ENCODE data around the gene SHOX. TPM values are rescaled to one million over a fixed set of nuclear protein-coding genes. Genes with fewer than 3 reads are reported as not detected.
A peak's percentile ranks its signal among the peaks of the same experiment; 100 is the strongest.

SHOX gene
- total and polyA plus RNA-seq, 4 experiments from 2014 or later, result not detected

- CTCF ChIA-PET (ENCODE audit: partially characterized antibody), result no interaction called here
- Histone ChIP-seq H3K4me1 (ENCODE audit: insufficient read depth, low read length) (no peaks in the 10 kb centered on the region), H3K4me3 (ENCODE audit: low read length in 2 of 2) (no peak overlapping the region), H3K36me3 (ENCODE audit: insufficient read depth, low read length) (no peaks in the 10 kb centered on the region), H3K27me3 (ENCODE audit: insufficient read depth, low read length) (no peaks in the 10 kb centered on the region), H3K9me3 (ENCODE audit: control insufficient read depth in 1 of 2, low read length in 2 of 2) (no peaks in the 10 kb centered on the region), H3K27ac (ENCODE audit: low read depth, low read length) (no peak overlapping the region)
- Mint-ChIP-seq H3K27me3 (peaks cover 0 to 1% of the 10 kb centered on the region in 2 donors), H3K4me3 (no peak overlapping the region), H3K4me1 (no peaks in the 10 kb centered on the region), H3K27ac (no peak overlapping the region), H3K36me3 (no peaks in the 10 kb centered on the region), H3K9me3 (peaks cover 0 to 8% (median 1%) of the 10 kb centered on the region in 8 donors)
- POLR2A ChIA-PET (ENCODE audit: partially characterized antibody), result no interaction called here
- no peak for DNase-seq
- intact Hi-C loops (cut with micrococcal nuclease), result no loop called here
Observed at GRCh38 chrX:663841-664240, 33.2 kb downstream of the SHOX start.

GRCh38 chrX:666762-667720 is 36.5 kb downstream of the SHOX start:
- H3K27me3 ChIP-seq (ENCODE audit: insufficient read depth, low read length), result no peaks in the 10 kb centered on the region
- no peak overlapping the region for H3K27ac ChIP-seq (ENCODE audit: low read depth, low read length)
- no peaks in the 10 kb centered on the region for H3K9me3 ChIP-seq (ENCODE audit: control insufficient read depth in 1 of 2, low read length in 2 of 2)
- H3K9me3 Mint-ChIP-seq, result peaks cover 0 to 8% (median 3%) of the 10 kb centered on the region in 8 donors
- H3K27ac Mint-ChIP-seq, result no peak overlapping the region
- H3K4me1 Mint-ChIP-seq, result no peaks in the 10 kb centered on the region
- DNase-seq, result no peak
- no peaks in the 10 kb centered on the region for H3K4me1 ChIP-seq (ENCODE audit: insufficient read depth, low read length)
- H3K27me3 Mint-ChIP-seq, result peaks cover 1 to 3% of the 10 kb centered on the region in 2 donors
- intact Hi-C loops (cut with micrococcal nuclease), result no loop called here
- CTCF ChIA-PET (ENCODE audit: partially characterized antibody), result no interaction called here
- H3K36me3 ChIP-seq (ENCODE audit: insufficient read depth, low read length), result no peaks in the 10 kb centered on the region
- H3K4me3 ChIP-seq (ENCODE audit: low read length in 2 of 2), result no peak overlapping the region
- no peak overlapping the region for H3K4me3 Mint-ChIP-seq
- POLR2A ChIA-PET (ENCODE audit: partially characterized antibody), result no interaction called here
- H3K36me3 Mint-ChIP-seq, result no peaks in the 10 kb centered on the region

DNA sequence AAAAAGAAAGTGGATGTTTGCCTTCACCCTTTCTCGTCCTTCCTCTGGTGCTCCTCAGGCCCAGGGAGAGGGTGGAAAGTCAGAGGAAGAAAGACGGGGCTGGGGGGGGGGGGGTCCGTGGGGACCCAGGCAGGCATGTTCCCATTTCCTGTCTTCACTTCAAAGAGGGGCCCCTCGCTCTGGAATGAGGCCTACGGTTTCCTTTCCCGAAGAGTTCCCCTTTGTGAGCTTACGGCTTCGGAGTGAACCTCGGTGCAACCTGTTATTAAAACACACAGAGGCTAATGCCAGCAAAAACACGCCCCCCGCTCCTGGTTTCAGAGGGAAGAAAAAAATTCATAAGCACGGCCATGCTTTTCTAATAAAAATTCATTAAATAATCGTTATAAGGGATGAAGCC is 40.1 kb downstream of the SHOX start:
- intact Hi-C loops (cut with micrococcal nuclease), result no loop called here
- CTCF ChIA-PET (ENCODE audit: partially characterized antibody), result no interaction called here
- POLR2A ChIA-PET (ENCODE audit: partially characterized antibody), result no interaction called here
- Mint-ChIP-seq H3K27me3 (peaks cover 2 to 8% of the 10 kb centered on the region in 2 donors), H3K4me3 (no peak overlapping the region), H3K4me1 (no peaks in the 10 kb centered on the region), H3K9me3 (peaks cover 0 to 5% (median 4%) of the 10 kb centered on the region in 8 donors), H3K36me3 (no peaks in the 10 kb centered on the region), H3K27ac (peak overlapping the region in 1 of 7 donors; percentile 35)
- no peaks in the 10 kb centered on the region for H3K27me3 ChIP-seq (ENCODE audit: insufficient read depth, low read length)
- no peaks in the 10 kb centered on the region for H3K9me3 ChIP-seq (ENCODE audit: control insufficient read depth in 1 of 2, low read length in 2 of 2)
- no peak overlapping the region for H3K4me3 ChIP-seq (ENCODE audit: low read length in 2 of 2)
- H3K4me1 ChIP-seq (ENCODE audit: insufficient read depth, low read length), result no peaks in the 10 kb centered on the region
- no peaks in the 10 kb centered on the region for H3K36me3 ChIP-seq (ENCODE audit: insufficient read depth, low read length)
- H3K27ac ChIP-seq (ENCODE audit: low read depth, low read length), result no peak overlapping the region
- DNase-seq, result no peak

DNA sequence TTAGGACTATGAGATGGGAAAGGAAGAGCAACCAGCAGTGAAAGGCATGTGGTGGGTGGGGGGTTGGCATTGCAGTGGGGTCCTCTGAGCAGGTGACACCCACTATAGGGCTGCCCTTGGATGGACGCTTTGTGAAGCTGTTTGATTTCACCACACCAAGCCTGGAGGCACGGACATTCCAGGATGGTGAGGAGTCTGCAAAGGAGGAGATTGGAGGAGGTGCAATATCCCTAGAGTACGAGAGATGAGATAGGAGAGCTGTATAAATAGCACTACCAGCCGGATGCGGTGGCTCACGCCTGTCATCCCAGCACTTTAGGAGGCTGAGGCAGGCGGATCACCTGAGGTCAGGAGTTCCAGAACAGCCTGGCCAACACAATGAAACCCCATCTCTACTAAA is 42.3 kb downstream of the SHOX start:
- peaks cover 0 to 4% (median 2%) of the 10 kb centered on the region in 8 donors for H3K9me3 Mint-ChIP-seq
- H3K9me3 ChIP-seq (ENCODE audit: control insufficient read depth in 1 of 2, low read length in 2 of 2), result no peaks in the 10 kb centered on the region
- no peaks in the 10 kb centered on the region for H3K36me3 ChIP-seq (ENCODE audit: insufficient read depth, low read length)
- CTCF ChIA-PET (ENCODE audit: partially characterized antibody), result no interaction called here
- POLR2A ChIA-PET (ENCODE audit: partially characterized antibody), result no interaction called here
- H3K27ac Mint-ChIP-seq, result no peak overlapping the region
- H3K36me3 Mint-ChIP-seq, result no peaks in the 10 kb centered on the region
- no peak overlapping the region for H3K4me3 ChIP-seq (ENCODE audit: low read length in 2 of 2)
- H3K27me3 Mint-ChIP-seq, result peaks cover 4 to 8% of the 10 kb centered on the region in 2 donors
- intact Hi-C loops (cut with micrococcal nuclease), result no loop called here
- no peak overlapping the region for H3K27ac ChIP-seq (ENCODE audit: low read depth, low read length)
- H3K4me1 ChIP-seq (ENCODE audit: insufficient read depth, low read length), result no peaks in the 10 kb centered on the region
- no peaks in the 10 kb centered on the region for H3K27me3 ChIP-seq (ENCODE audit: insufficient read depth, low read length)
- H3K4me3 Mint-ChIP-seq, result no peak overlapping the region
- DNase-seq, result no peak
- no peaks in the 10 kb centered on the region for H3K4me1 Mint-ChIP-seq

GRCh38 chrX:675279-675954 is 44.8 kb downstream of the SHOX start:
- Histone ChIP-seq H3K27me3 (ENCODE audit: insufficient read depth, low read length) (no peaks in the 10 kb centered on the region), H3K4me1 (ENCODE audit: insufficient read depth, low read length) (no peaks in the 10 kb centered on the region), H3K4me3 (ENCODE audit: low read length in 2 of 2) (no peak overlapping the region), H3K36me3 (ENCODE audit: insufficient read depth, low read length) (no peaks in the 10 kb centered on the region), H3K9me3 (ENCODE audit: control insufficient read depth in 1 of 2, low read length in 2 of 2) (no peaks in the 10 kb centered on the region), H3K27ac (ENCODE audit: low read depth, low read length) (no peak overlapping the region)
- intact Hi-C loops (cut with micrococcal nuclease), result no loop called here
- Mint-ChIP-seq H3K9me3 (peaks cover 0 to 7% (median 3%) of the 10 kb centered on the region in 8 donors), H3K4me3 (no peak overlapping the region), H3K27ac (no peak overlapping the region), H3K4me1 (peaks cover 0 to 4% (median 1%) of the 10 kb centered on the region in 4 donors), H3K36me3 (no peaks in the 10 kb centered on the region), H3K27me3 (peaks cover 4 to 8% of the 10 kb centered on the region in 2 donors)
- ChIA-PET POLR2A (ENCODE audit: partially characterized antibody) (no interaction called here), CTCF (ENCODE audit: partially characterized antibody) (no interaction called here)
- no peak for DNase-seq

DNA sequence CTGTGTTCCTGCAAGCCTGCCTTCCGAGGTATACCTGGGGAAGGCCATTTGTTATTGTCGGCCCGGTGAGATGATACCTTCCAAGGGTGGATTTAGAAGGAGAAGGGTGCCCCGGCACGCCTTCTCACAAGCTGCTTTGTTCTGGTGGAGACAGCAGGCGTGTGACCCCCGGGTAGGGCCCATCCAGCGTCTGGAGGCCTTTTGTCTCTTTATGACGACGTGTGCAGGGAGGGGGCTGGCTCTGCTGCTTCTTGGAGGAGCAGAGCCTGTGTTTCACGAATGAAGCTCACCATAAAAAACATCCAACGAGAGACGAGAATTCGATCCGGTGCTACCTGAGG is 45.3 kb downstream of the SHOX start:
- no peak overlapping the region for H3K4me3 ChIP-seq (ENCODE audit: low read length in 2 of 2)
- H3K27ac ChIP-seq (ENCODE audit: low read depth, low read length), result no peak overlapping the region
- Mint-ChIP-seq H3K27ac (no peak overlapping the region), H3K4me1 (peaks cover 0 to 4% (median 1%) of the 10 kb centered on the region in 4 donors), H3K36me3 (no peaks in the 10 kb centered on the region), H3K9me3 (peaks cover 0 to 7% (median 3%) of the 10 kb centered on the region in 8 donors), H3K27me3 (peaks cover 4 to 8% of the 10 kb centered on the region in 2 donors), H3K4me3 (peak overlapping the region in 1 of 8 donors; percentile 5)
- no peak for DNase-seq
- H3K36me3 ChIP-seq (ENCODE audit: insufficient read depth, low read length), result no peaks in the 10 kb centered on the region
- H3K9me3 ChIP-seq (ENCODE audit: control insufficient read depth in 1 of 2, low read length in 2 of 2), result no peaks in the 10 kb centered on the region
- H3K27me3 ChIP-seq (ENCODE audit: insufficient read depth, low read length), result no peaks in the 10 kb centered on the region
- CTCF ChIA-PET (ENCODE audit: partially characterized antibody), result no interaction called here
- H3K4me1 ChIP-seq (ENCODE audit: insufficient read depth, low read length), result no peaks in the 10 kb centered on the region
- POLR2A ChIA-PET (ENCODE audit: partially characterized antibody), result no interaction called here
- intact Hi-C loops (cut with micrococcal nuclease), result no loop called here

GRCh38 chrX:677376-677775 is 46.8 kb downstream of the SHOX start:
- intact Hi-C loops (cut with micrococcal nuclease), result no loop called here

More at GRCh38 chrX:677376-677775, 46.8 kb downstream of the SHOX start:
- no peaks in the 10 kb centered on the region for H3K27me3 ChIP-seq (ENCODE audit: insufficient read depth, low read length)
- H3K4me3 Mint-ChIP-seq, result no peak overlapping the region
- peaks cover 0 to 4% (median 1%) of the 10 kb centered on the region in 4 donors for H3K4me1 Mint-ChIP-seq
- CTCF ChIA-PET (ENCODE audit: partially characterized antibody), result no interaction called here
- no peak overlapping the region for H3K27ac ChIP-seq (ENCODE audit: low read depth, low read length)
- POLR2A ChIA-PET (ENCODE audit: partially characterized antibody), result no interaction called here
- peaks cover 3 to 4% of the 10 kb centered on the region in 2 donors for H3K27me3 Mint-ChIP-seq
- no peaks in the 10 kb centered on the region for H3K4me1 ChIP-seq (ENCODE audit: insufficient read depth, low read length)
- H3K36me3 ChIP-seq (ENCODE audit: insufficient read depth, low read length), result no peaks in the 10 kb centered on the region
- H3K36me3 Mint-ChIP-seq, result no peaks in the 10 kb centered on the region
- DNase-seq, result no peak
- peaks cover 0 to 12% (median 4%) of the 10 kb centered on the region in 8 donors for H3K9me3 Mint-ChIP-seq
- no peak overlapping the region for H3K27ac Mint-ChIP-seq
- H3K4me3 ChIP-seq (ENCODE audit: low read length in 2 of 2), result no peak overlapping the region
- H3K9me3 ChIP-seq (ENCODE audit: control insufficient read depth in 1 of 2, low read length in 2 of 2), result no peaks in the 10 kb centered on the region
